Measurements from ENCODE around the gene TERB1. TPM values are rescaled to one million over a fixed set of nuclear protein-coding genes. Genes with fewer than 3 reads are reported as not detected.

TERB1 gene
- total RNA-seq, 1 donor from 2014 or later, result 0.41 TPM

DNA sequence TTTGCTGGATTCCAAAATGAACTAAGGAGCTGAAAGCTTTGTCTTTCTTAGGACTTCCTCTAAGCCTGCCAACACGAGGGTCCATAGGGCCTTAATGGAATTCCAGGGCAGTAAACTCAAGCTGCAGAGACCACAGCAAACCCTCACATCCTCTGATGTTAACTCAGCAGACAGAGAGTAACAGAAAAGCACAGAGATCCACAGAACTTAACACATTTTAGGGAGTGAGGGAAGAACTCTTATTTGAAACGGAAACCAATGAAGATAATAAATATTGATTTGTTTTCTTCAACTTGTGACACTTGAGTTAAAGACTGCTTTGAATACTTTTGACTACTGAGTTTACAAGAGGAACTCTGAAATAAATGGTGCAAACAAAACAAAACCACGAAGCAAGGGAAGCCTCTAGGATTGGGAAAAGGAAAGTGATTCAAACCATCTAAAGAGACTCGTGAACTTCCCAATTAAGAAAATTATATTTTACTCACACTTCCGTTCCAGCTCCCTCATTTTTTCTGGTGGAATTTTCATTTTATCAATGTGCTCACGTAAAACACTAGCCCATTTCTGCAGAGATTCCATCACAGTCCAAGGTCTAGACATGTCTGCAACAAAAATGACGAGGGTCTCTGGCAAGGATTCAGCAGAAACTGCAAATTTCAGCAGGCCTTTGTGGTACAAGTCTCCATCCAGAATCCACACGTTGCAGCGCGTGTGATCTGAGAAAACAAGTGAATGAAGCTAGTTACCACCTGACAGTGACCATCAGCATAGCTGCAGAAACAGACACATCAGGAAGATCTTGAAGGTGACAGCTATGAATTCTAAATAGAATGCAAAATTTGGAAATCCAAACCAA is 59.2 kb downstream of the TERB1 start:
- DNase-seq, result no peak

DNA sequence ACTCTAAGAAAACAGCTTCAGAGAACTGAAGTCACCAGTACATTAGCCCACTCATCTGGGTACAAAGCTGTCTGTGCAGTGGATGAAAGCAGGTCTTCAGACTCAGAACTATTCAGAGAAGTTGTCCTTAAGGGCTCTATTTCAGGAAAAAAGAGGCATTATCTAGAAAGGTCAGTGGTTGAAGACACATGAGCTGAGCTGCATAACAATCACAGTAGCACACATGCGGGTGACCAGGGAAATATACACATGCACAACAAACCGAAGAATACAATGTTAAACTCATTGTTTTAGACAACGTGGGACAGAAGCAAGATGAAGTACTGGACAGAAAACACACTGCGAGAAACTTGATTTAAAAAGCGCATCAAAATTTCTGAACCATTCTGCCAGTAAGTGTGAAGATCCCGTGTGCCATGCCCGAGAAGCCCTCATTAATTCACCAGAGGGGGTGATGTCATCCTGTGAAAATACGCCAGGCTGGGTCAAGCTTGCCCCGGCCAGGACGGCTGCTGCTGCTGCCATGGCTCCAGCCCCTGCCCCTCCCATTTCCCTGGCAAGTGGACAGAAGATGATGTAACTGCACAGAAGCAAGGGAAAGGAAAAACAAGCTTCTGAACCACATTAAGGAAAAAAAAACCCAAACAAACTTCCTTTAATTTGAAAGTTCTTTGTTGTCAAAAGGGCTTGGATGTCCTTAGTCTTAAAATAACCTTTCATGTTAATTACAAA is 60.0 kb downstream of the TERB1 start:
- DNase-seq, result peak; percentile 96

DNA sequence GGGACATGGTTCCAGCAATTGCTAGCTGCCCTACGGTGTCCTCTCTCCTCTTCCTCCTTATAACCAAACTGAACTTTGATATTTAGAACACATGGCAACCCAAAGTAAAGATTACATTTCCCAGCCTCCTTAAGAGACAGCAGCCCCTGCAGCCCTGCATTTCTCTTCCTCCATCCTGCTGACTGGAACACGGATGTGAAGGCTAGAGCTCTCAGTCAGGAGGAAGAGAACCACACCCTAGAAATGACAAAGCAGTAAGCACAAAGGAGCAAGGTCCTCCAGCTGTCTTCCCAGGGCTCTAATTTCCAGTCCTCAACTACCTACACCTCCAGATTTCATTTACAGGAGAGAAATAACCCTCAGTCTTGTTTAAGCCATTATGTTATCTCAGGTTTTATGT is 60.9 kb downstream of the TERB1 start:
- no peak for DNase-seq

GRCh38 chr16:66740010-66740409 is 61.4 kb downstream of the TERB1 start:
- peak; percentile 42 for DNase-seq

- no peak for DNase-seq
Measured at GRCh38 chr16:66735891-66736290, 65.5 kb downstream of the TERB1 start.

- DNase-seq, result no peak
Measured at GRCh38 chr16:66731101-66731500, 70.3 kb downstream of the TERB1 start.

DNA sequence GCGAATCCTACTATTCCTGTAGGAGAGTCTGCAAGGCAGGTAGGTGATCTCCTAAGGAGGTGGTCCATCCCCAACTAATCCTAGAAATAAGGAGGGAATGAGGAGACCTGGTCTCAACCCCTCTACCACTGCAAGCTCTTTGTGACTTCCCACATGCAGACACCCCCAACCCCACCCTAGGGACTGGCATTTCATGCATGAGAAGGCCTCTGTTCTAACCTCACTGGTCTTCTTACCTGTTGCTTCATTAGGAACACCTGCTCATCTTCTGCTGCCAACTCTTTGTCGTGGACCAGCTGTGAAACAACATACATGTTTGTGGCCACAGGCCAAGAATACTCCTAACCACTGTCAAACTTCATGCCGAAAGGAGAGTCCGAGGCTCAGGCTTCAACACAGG is 72.6 kb downstream of the TERB1 start:
- DNase-seq, result no peak

DNA sequence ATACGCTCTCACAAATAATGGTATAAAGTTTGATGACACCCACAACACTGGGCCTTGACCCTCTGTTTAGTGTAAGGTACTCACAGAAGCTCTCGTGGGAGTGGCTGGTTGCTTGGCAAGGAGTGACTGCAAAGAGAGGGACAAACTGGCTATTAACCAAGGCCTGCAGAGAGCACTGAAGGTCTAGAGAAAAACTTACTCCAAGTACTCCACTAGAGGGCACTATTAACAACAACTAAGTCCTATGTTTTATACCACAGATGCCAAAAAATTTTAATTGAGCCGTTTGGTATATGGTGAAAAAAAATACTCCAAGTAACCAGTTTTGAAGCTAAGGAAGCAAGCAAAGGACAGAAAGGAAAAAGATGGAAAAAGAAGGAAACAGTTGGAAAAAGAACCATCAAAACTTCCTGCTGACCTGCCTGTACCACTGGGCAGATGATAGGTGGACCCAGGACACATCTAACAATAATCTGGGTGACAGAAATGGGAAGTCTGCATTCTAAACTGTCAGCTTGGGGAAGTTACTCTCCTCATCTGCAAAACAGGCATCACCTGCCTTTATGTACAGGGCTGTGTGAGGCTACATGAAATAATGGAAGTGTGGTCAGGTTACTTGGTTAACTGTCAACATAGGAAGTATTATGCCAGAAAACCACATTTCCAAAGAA is 73.1 kb downstream of the TERB1 start:
- DNase-seq, result peak; percentile 77

- no peak for DNase-seq
Measured at GRCh38 chr16:66720766-66721165, 80.6 kb downstream of the TERB1 start.

- no peak for DNase-seq
Measured at GRCh38 chr16:66719246-66719645, 82.1 kb downstream of the TERB1 start.

DNA sequence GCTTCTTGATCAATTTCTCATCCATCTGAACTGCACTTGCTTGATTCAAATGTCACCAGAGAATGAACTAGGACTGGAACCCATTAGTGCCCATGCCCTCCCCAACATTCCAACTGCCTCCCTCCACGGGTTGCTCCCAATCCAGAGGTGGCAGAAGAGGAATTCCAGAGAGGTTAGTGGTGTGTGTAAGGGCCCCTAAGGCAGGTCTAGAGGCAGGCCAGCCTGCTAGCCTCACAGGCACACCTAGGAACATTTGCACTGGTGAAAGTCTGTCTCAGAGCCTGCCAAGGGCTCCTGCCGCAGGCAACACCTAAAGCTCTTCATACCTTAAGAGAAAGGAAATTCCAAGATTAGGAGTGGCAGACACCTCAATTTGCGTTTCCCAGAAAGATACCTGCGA is 83.6 kb downstream of the TERB1 start:
- no peak for DNase-seq

DNA sequence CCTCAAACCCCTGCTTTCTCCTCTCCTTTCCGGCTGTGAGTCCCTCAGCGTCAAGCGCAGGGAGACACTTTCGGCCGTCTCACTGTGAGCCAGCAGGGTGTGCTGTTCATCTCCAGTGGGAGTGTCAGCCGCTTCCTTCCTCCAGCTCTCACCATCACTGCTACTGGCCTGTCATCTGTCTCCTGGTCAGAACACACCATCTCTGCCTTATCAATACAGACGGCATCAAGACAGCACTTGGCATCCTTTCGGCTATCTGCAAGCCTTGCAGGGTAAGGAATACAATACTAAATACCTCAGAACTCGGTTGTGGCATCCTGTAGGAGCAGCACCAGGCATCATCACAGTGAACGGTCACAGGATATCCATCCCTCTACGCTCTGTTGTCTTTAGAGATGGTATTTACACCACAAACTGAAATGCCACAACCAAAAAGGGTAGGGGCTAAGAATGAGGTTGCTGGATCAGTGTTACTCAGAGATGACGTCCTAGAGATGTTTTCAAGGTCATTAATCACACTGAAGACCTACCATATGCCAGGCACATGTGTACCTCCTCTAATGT is 84.2 kb downstream of the TERB1 start:
- DNase-seq, result no peak

DNA sequence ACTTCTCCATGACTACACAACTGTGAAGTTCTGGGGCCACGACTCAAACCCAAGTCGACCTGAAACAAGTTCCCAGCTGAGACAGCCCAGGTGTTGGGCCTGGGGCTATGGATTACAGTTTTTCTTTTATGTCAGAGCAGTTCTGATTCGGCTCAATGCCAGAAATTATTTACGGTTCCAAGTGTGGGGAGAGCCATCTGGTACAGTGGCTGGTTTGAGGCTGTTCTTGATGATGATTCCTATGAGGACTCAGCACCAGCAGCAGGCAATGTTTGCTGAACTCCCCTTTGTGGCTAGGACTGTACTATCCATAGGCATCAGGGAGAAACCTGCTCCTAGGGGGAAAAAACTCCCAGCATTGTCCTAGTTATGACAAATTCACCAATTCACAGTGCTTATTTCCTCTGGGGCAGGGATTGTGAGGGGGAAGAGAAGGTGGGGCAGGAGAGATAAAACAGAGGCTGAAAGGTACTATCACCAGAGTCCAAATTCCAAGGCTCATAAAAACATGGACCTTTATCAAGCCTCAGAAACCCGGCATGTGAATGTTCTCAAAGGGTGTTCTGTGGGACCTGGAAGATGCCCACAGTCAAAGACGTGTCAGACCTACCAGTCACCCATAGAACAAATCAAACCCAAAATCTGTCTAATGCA is 86.6 kb downstream of the TERB1 start:
- peak; percentile 62 for DNase-seq

GRCh38 chr16:66714062-66714461 is 87.3 kb downstream of the TERB1 start:
- no peak for DNase-seq

DNA sequence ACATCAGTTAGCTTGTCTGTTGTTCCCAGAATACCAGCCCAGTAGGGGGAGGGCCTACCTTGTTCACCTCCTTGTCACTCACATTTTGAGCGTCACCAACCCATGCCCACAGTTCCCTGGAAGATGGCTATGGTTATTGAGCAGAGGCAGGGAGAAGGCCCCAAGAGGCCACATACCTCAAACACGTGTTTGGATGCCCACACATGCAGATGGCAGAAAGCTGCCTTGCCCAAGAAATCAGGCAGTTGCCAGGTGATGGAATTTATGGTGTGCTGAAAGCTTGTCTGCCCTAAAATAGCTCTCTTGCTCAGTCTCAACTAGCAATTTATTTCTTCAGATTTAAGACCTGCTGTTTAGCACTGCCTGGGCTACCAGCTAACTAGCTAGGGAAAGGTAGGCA is 88.3 kb downstream of the TERB1 start:
- DNase-seq, result no peak

- no peak for DNase-seq
Measured at GRCh38 chr16:66712512-66712911, 88.9 kb downstream of the TERB1 start.

- no peak for DNase-seq
Measured at GRCh38 chr16:66711581-66711980, 89.8 kb downstream of the TERB1 start.

- DNase-seq, result no peak
Measured at GRCh38 chr16:66706506-66706880, 94.9 kb downstream of the TERB1 start.

DNA sequence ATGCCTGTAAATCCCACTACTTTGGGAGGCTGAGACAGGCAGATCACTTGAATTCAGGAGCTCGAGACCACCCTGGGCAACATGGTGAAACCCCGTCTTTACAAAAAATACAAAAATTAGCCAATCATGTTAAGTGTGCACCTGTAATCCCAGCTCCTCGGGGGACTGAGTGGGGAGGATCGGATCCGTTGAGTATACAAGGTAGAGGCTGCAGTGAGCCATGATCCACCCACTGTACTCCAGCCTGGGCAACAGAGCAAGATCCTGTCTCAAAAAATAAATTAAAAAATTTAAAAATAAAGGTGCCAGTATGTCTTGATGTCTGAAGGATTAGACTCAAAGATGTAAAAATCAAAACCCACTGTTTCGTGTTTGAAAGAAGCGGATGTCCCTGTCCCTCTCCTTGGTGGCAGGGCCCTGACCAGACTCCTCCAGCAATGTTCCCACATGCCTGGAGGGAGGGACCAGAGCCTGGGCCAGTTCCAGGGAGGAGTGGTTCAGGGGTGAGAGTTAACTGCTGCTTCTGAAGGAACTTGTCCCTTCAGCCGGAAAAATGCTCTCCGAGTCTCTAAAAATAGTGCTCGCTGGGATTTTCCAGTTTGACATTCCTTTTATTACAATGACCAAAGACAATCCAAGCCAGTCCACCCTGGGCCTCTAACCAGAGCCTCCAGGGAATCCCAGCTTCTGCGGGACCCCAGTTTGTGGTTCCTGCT is 95.4 kb downstream of the TERB1 start:
- DNase-seq, result no peak

Measured in tongue (tissue), 2 donors.